ENCODE results near the gene RWDD4. TPM values are rescaled to one million over a fixed set of nuclear protein-coding genes. Genes with fewer than 3 reads are reported as not detected.

The RWDD4 gene
- total and polyA plus RNA-seq, 4 donors, result 17.1 to 31.7 (median 18.8) TPM

- DNase-seq (no peak), ATAC-seq (ENCODE audit: low FRiP score) (peak; percentile 60)
- no peaks in the 10 kb centered on the region for H3K9me3 ChIP-seq (ENCODE audit: control insufficient read depth, low read length)
- H3K27ac ChIP-seq (ENCODE audit: low read depth in 1 of 2, low read length in 2 of 2), result no peak overlapping the region
- intact Hi-C loops (cut with DNase I), result no loop called here
- no peak overlapping the region for H3K4me3 ChIP-seq (ENCODE audit: low read length in 2 of 2)
- no peaks in the 10 kb centered on the region for H3K36me3 ChIP-seq (ENCODE audit: control insufficient read depth in 1 of 2, insufficient read depth in 2 of 2, low read length in 1 of 2)
- no peaks in the 10 kb centered on the region for H3K4me1 ChIP-seq (ENCODE audit: control insufficient read depth in 1 of 2, insufficient read depth in 2 of 2, low read length in 2 of 2)
- H3K27me3 ChIP-seq (ENCODE audit: control insufficient read depth in 1 of 2, insufficient read depth in 2 of 2, low read length in 1 of 2), result no peaks in the 10 kb centered on the region
- 42 to 44% methylated on average over 6 of the region's 6 CpGs for WGBS, 2 donors
Measured at GRCh38 chr4:183602557-183603027, 56.4 kb downstream of the RWDD4 start.

- no peaks in the 10 kb centered on the region for H3K9me3 ChIP-seq (ENCODE audit: control insufficient read depth, low read length)
- H3K27me3 ChIP-seq (ENCODE audit: control insufficient read depth in 1 of 2, insufficient read depth in 2 of 2, low read length in 1 of 2), result no peaks in the 10 kb centered on the region
- 86 to 93% methylated on average over 1 of the region's 1 CpG for WGBS, 2 donors
- intact Hi-C loops (cut with DNase I), result no loop called here
- H3K4me3 ChIP-seq (ENCODE audit: low read length in 2 of 2), result no peak overlapping the region
- no peaks in the 10 kb centered on the region for H3K36me3 ChIP-seq (ENCODE audit: control insufficient read depth in 1 of 2, insufficient read depth in 2 of 2, low read length in 1 of 2)
- H3K27ac ChIP-seq (ENCODE audit: low read depth in 1 of 2, low read length in 2 of 2), result no peak overlapping the region
- no peak for ATAC-seq (ENCODE audit: low FRiP score)
- no peak for DNase-seq
- no peaks in the 10 kb centered on the region for H3K4me1 ChIP-seq (ENCODE audit: control insufficient read depth in 1 of 2, insufficient read depth in 2 of 2, low read length in 2 of 2)
Measured at GRCh38 chr4:183601381-183601780, 57.6 kb downstream of the RWDD4 start.

- no peak for ATAC-seq (ENCODE audit: low FRiP score)
- 95% methylated on average over 3 of the region's 3 CpGs for WGBS, 2 donors
- intact Hi-C loops (cut with DNase I), result no loop called here
Measured at GRCh38 chr4:183600189-183600685, 58.7 kb downstream of the RWDD4 start.

GRCh38 chr4:183599690-183600089 is 59.3 kb downstream of the RWDD4 start:
- Histone ChIP-seq H3K4me1 (ENCODE audit: control insufficient read depth in 1 of 2, insufficient read depth in 2 of 2, low read length in 2 of 2) (no peaks in the 10 kb centered on the region), H3K4me3 (ENCODE audit: low read length in 2 of 2) (no peak overlapping the region), H3K27me3 (ENCODE audit: control insufficient read depth in 1 of 2, insufficient read depth in 2 of 2, low read length in 1 of 2) (no peaks in the 10 kb centered on the region), H3K36me3 (ENCODE audit: control insufficient read depth in 1 of 2, insufficient read depth in 2 of 2, low read length in 1 of 2) (no peaks in the 10 kb centered on the region), H3K9me3 (ENCODE audit: control insufficient read depth, low read length) (no peaks in the 10 kb centered on the region), H3K27ac (ENCODE audit: low read depth in 1 of 2, low read length in 2 of 2) (no peak overlapping the region)
- intact Hi-C loops (cut with DNase I), result no loop called here
- no peak for DNase-seq
- ATAC-seq (ENCODE audit: low FRiP score), result no peak

More at GRCh38 chr4:183600189-183600685, 58.7 kb downstream of the RWDD4 start:
- Histone ChIP-seq H3K9me3 (ENCODE audit: control insufficient read depth, low read length) (no peaks in the 10 kb centered on the region), H3K4me1 (ENCODE audit: control insufficient read depth in 1 of 2, insufficient read depth in 2 of 2, low read length in 2 of 2) (no peaks in the 10 kb centered on the region), H3K36me3 (ENCODE audit: control insufficient read depth in 1 of 2, insufficient read depth in 2 of 2, low read length in 1 of 2) (no peaks in the 10 kb centered on the region), H3K27me3 (ENCODE audit: control insufficient read depth in 1 of 2, insufficient read depth in 2 of 2, low read length in 1 of 2) (no peaks in the 10 kb centered on the region), H3K27ac (ENCODE audit: low read depth in 1 of 2, low read length in 2 of 2) (no peak overlapping the region), H3K4me3 (ENCODE audit: low read length in 2 of 2) (no peak overlapping the region)
- no peak for DNase-seq

- DNase-seq (no peak), ATAC-seq (ENCODE audit: low FRiP score) (no peak)
- Histone ChIP-seq H3K27ac (ENCODE audit: low read depth in 1 of 2, low read length in 2 of 2) (no peak overlapping the region), H3K27me3 (ENCODE audit: control insufficient read depth in 1 of 2, insufficient read depth in 2 of 2, low read length in 1 of 2) (no peaks in the 10 kb centered on the region), H3K36me3 (ENCODE audit: control insufficient read depth in 1 of 2, insufficient read depth in 2 of 2, low read length in 1 of 2) (no peaks in the 10 kb centered on the region), H3K4me3 (ENCODE audit: low read length in 2 of 2) (no peak overlapping the region), H3K9me3 (ENCODE audit: control insufficient read depth, low read length) (no peaks in the 10 kb centered on the region), H3K4me1 (ENCODE audit: control insufficient read depth in 1 of 2, insufficient read depth in 2 of 2, low read length in 2 of 2) (no peaks in the 10 kb centered on the region)
- intact Hi-C loops (cut with DNase I), result no loop called here
Measured at GRCh38 chr4:183599284-183599683, 59.7 kb downstream of the RWDD4 start.

- 54 to 63% methylated on average over 2 of the region's 2 CpGs for WGBS, 2 donors
- H3K4me3 ChIP-seq (ENCODE audit: low read length in 2 of 2), result no peak overlapping the region
- no peaks in the 10 kb centered on the region for H3K27me3 ChIP-seq (ENCODE audit: control insufficient read depth in 1 of 2, insufficient read depth in 2 of 2, low read length in 1 of 2)
- DNase-seq (no peak), ATAC-seq (ENCODE audit: low FRiP score) (no peak)
- intact Hi-C loops (cut with DNase I), result no loop called here
- no peaks in the 10 kb centered on the region for H3K9me3 ChIP-seq (ENCODE audit: control insufficient read depth, low read length)
- H3K4me1 ChIP-seq (ENCODE audit: control insufficient read depth in 1 of 2, insufficient read depth in 2 of 2, low read length in 2 of 2), result no peaks in the 10 kb centered on the region
- no peaks in the 10 kb centered on the region for H3K36me3 ChIP-seq (ENCODE audit: control insufficient read depth in 1 of 2, insufficient read depth in 2 of 2, low read length in 1 of 2)
- H3K27ac ChIP-seq (ENCODE audit: low read depth in 1 of 2, low read length in 2 of 2), result no peak overlapping the region
Measured at GRCh38 chr4:183596067-183596757, 62.8 kb downstream of the RWDD4 start.

GRCh38 chr4:183594823-183595222 is 64.2 kb downstream of the RWDD4 start:
- intact Hi-C loops (cut with DNase I), result no loop called here

GRCh38 chr4:183591301-183591700 is 67.7 kb downstream of the RWDD4 start:
- ATAC-seq (ENCODE audit: low FRiP score), result no peak
- no peak for DNase-seq
- no peak overlapping the region for H3K27ac ChIP-seq (ENCODE audit: low read depth in 1 of 2, low read length in 2 of 2)
- no peak overlapping the region for H3K4me3 ChIP-seq (ENCODE audit: low read length in 2 of 2)
- WGBS, 2 donors, result 93 to 95% methylated on average over 4 of the region's 4 CpGs
- no peaks in the 10 kb centered on the region for H3K27me3 ChIP-seq (ENCODE audit: control insufficient read depth in 1 of 2, insufficient read depth in 2 of 2, low read length in 1 of 2)
- H3K36me3 ChIP-seq (ENCODE audit: control insufficient read depth in 1 of 2, insufficient read depth in 2 of 2, low read length in 1 of 2), result no peaks in the 10 kb centered on the region
- H3K9me3 ChIP-seq (ENCODE audit: control insufficient read depth, low read length), result no peaks in the 10 kb centered on the region
- intact Hi-C loops (cut with DNase I), result no loop called here
- no peaks in the 10 kb centered on the region for H3K4me1 ChIP-seq (ENCODE audit: control insufficient read depth in 1 of 2, insufficient read depth in 2 of 2, low read length in 2 of 2)

More at GRCh38 chr4:183594823-183595222, 64.2 kb downstream of the RWDD4 start:
- no peaks in the 10 kb centered on the region for H3K4me1 ChIP-seq (ENCODE audit: control insufficient read depth in 1 of 2, insufficient read depth in 2 of 2, low read length in 2 of 2)
- no peaks in the 10 kb centered on the region for H3K9me3 ChIP-seq (ENCODE audit: control insufficient read depth, low read length)
- WGBS, 2 donors, result 88 to 89% methylated on average over 3 of the region's 3 CpGs
- H3K27ac ChIP-seq (ENCODE audit: low read depth in 1 of 2, low read length in 2 of 2), result no peak overlapping the region
- DNase-seq, result no peak
- ATAC-seq (ENCODE audit: low FRiP score), result no peak
- H3K27me3 ChIP-seq (ENCODE audit: control insufficient read depth in 1 of 2, insufficient read depth in 2 of 2, low read length in 1 of 2), result no peaks in the 10 kb centered on the region
- H3K4me3 ChIP-seq (ENCODE audit: low read length in 2 of 2), result no peak overlapping the region
- H3K36me3 ChIP-seq (ENCODE audit: control insufficient read depth in 1 of 2, insufficient read depth in 2 of 2, low read length in 1 of 2), result no peaks in the 10 kb centered on the region

Measured in aorta (tissue), 5 donors.